Prostate gland (tissue), 2 donors: ENCODE results near the gene SKAP1.

Experiments used
- POLR2A ChIP-seq: fragments of 450-650 bp; IDR thresholded peaks from one replicate; pipeline ENCODE4 v1.6.1; 2016; ENCODE audit warnings: antibody characterized with exemption, mild to moderate bottlenecking
- POLR2AphosphoS5 ChIP-seq: sonication (generic); formaldehyde crosslinking; IDR thresholded peaks from one replicate; pipeline ENCODE4 v1.6.1; 2017; ENCODE audit warnings: antibody characterized with exemption
- TF ChIP-seq, protein P1 (sequence below), 4 experiments: fragments of 200-600 bp in 2 of 4; fragments of 450-650 bp in 2 of 4; sonication (generic) in 2 of 4; IDR thresholded peaks; 1 replicate in 3 of 4; 2 replicates in 1 of 4; pipeline ENCODE4 v1.5.1; 2016 to 2019; ENCODE audit warnings: antibody characterized with exemption in 4 of 4, mild to moderate bottlenecking in 2 of 4, moderate library complexity in 2 of 4

DNA sequence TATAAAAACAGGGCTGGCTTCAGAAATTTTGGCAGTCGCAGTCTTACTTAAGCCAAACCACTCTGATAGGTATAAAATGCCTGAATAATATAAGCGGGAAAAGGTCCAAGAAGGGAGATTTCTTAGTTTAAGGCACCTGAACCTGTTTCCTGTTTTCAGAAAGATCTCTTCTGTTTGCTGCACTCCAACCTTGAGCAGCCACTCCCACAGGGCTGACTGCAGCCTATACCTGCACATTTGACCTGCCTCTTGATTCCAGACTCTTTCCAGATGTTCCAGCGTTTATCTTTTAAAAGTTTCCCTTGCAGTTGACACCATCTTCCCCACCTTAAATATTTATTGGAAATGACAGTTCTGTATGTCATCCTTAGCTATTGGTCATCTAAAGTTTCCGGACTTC, 132.2 kb downstream of the SKAP1 start:
- no peak for TF ChIP-seq POLR2A
- TF ChIP-seq, protein P1, sequence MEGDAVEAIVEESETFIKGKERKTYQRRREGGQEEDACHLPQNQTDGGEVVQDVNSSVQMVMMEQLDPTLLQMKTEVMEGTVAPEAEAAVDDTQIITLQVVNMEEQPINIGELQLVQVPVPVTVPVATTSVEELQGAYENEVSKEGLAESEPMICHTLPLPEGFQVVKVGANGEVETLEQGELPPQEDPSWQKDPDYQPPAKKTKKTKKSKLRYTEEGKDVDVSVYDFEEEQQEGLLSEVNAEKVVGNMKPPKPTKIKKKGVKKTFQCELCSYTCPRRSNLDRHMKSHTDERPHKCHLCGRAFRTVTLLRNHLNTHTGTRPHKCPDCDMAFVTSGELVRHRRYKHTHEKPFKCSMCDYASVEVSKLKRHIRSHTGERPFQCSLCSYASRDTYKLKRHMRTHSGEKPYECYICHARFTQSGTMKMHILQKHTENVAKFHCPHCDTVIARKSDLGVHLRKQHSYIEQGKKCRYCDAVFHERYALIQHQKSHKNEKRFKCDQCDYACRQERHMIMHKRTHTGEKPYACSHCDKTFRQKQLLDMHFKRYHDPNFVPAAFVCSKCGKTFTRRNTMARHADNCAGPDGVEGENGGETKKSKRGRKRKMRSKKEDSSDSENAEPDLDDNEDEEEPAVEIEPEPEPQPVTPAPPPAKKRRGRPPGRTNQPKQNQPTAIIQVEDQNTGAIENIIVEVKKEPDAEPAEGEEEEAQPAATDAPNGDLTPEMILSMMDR (IDR thresholded peaks at IDR 0.05): no peak
- TF ChIP-seq POLR2AphosphoS5: no peak
